IPS-15b (cell line): ENCODE results near the gene SALL4.
"Not testable (repeated sequence)": the region's sequence is repeated elsewhere in the genome, so short reads cannot be mapped to it uniquely, and the experiment has no call there.

Experiments used
- H3K27me3 ChIP-seq: one replicate; pipeline ENCODE4 v1.6.1; 2013; ENCODE audit warnings: low read length; ENCODE audit not compliant: control insufficient read depth, insufficient read depth
- H3K36me3 ChIP-seq: one replicate; pipeline ENCODE4 v1.6.1; 2013; ENCODE audit warnings: low read length; ENCODE audit not compliant: control insufficient read depth, insufficient read depth
- H3K4me1 ChIP-seq: one replicate; pipeline ENCODE4 v1.6.1; 2013; ENCODE audit warnings: mild to moderate bottlenecking, low read length; ENCODE audit not compliant: control insufficient read depth, insufficient read depth
- H3K4me3 ChIP-seq: one replicate; pipeline ENCODE4 v1.5.1; 2013; ENCODE audit warnings: low read depth, low read length
- H3K9ac ChIP-seq: one replicate; pipeline ENCODE4 v1.6.1; 2013; ENCODE audit warnings: low read depth, mild to moderate bottlenecking, low read length
- H3K9me3 ChIP-seq: one replicate; pipeline ENCODE4 v1.6.1; 2013; ENCODE audit warnings: mild to moderate bottlenecking, low read length; ENCODE audit not compliant: control insufficient read depth, insufficient read depth

SALL4 gene

DNA sequence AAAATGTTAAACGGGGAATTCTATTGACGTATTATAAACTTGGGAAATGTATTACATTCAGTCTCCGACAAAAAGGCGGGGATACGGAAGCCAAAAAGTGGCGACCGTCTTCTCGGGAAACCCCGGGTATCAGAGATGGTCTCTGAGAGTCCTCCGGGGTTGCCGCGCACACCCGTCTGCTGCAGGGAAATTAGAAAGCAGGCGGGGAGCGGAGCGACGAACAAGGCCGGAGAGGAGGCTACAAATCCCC is 1.5 kb downstream of the SALL4 start:
- peak overlapping the region; percentile 90 for H3K4me3 ChIP-seq
- H3K27me3 ChIP-seq, result no peaks in the 10 kb centered on the region
- no peaks in the 10 kb centered on the region for H3K9me3 ChIP-seq
- H3K4me1 ChIP-seq, result peaks cover 21% of the 10 kb centered on the region
- no peaks in the 10 kb centered on the region for H3K36me3 ChIP-seq
- peak overlapping the region; percentile 95 for H3K9ac ChIP-seq

- Histone ChIP-seq H3K27me3 (no peaks in the 10 kb centered on the region), H3K4me1 (peaks cover 21% of the 10 kb centered on the region), H3K9me3 (no peaks in the 10 kb centered on the region), H3K4me3 (peak overlapping the region; percentile 90), H3K9ac (peak overlapping the region; percentile 95), H3K36me3 (no peaks in the 10 kb centered on the region)
Observed at GRCh38 chr20:51800060-51800871, 2.1 kb downstream of the SALL4 start.

- Histone ChIP-seq H3K4me1 (peaks cover 26% of the 10 kb centered on the region), H3K4me3 (peak overlapping the region; percentile 90), H3K27me3 (no peaks in the 10 kb centered on the region), H3K36me3 (no peaks in the 10 kb centered on the region), H3K9ac (peak overlapping the region; percentile 89), H3K9me3 (no peaks in the 10 kb centered on the region)
Observed at GRCh38 chr20:51799401-51799860, 2.9 kb downstream of the SALL4 start.

DNA sequence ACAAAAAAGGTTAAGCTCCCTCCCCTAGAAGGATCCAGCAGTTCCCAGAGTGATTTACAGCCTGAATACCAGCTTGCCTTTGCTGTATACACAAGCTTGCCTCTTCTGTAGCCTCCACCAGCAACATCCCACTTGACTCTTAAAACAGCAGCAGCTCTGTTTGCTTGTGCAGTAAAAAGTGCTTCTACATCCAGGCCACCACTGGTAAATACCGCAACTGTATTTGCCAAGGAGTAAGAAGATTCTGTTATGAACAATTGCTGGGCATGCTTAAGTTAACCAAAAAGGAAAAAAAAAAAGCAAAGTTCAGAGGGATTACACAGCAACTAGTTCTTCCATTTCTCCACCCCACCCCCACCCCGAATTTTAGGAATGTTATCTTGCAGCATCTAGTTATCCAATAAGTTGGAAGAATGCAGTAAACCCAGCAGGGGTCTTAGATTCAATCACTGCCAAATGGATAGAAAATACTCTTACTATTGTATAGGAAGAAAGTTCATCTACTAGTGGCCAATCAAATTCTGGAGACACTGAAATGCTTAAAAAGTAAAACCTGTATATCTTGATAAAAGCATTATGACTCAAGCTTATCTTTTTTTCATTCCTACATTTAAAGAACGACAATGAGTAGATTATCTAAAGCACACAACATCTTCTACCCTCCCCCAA is 4.8 kb downstream of the SALL4 start:
- no peaks in the 10 kb centered on the region for H3K9me3 ChIP-seq
- H3K4me3 ChIP-seq, result peak overlapping the region; percentile 90
- peaks cover 26% of the 10 kb centered on the region for H3K4me1 ChIP-seq
- H3K27me3 ChIP-seq, result no peaks in the 10 kb centered on the region
- H3K36me3 ChIP-seq, result no peaks in the 10 kb centered on the region
- peak overlapping the region; percentile 63 for H3K9ac ChIP-seq

DNA sequence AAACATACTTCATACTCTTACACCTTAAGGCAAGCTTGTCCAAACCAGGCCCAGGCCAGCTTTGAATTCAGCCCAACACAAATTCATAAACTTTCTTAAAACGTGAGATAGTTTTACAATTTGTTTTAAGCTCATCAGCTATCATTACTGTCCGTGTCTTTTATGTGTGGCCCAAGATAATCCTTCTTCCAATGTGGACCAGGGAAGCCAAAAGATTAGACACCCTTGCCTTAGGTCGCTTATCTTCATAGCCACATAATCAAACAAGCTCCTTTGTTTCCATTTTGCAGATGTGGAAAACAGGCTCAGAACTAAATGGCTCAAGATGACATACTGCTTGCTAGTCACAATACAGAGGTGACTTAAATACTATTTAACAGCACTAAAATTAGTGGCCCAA is 6.0 kb downstream of the SALL4 start:
- Histone ChIP-seq H3K4me1 (peaks cover 26% of the 10 kb centered on the region), H3K4me3 (no peak overlapping the region), H3K9ac (no peak overlapping the region), H3K27me3 (no peaks in the 10 kb centered on the region), H3K9me3 (no peaks in the 10 kb centered on the region), H3K36me3 (peaks cover 9% of the 10 kb centered on the region)

DNA sequence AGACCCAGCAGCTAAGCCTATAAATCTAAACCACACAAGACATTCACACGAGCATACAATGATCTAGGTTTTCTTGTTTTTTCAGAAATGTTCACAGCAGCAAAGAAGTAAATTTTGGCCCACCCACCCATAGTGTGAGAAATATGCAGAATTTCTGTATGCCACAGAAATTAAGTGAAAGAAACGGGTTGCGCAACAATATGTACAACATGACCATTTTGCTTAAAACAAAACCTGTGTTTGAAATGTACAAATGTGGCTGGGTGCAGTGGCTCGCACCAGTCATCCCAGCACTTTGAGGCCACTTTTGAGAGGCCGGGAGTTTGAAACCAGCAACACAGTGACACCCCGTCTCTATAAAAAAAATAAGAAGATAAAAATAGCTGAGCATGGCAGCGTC is 9.4 kb downstream of the SALL4 start:
- Histone ChIP-seq H3K36me3 (peaks cover 40% of the 10 kb centered on the region), H3K4me1 (peaks cover 20% of the 10 kb centered on the region), H3K27me3 (no peaks in the 10 kb centered on the region), H3K4me3 (no peak overlapping the region), H3K9me3 (no peaks in the 10 kb centered on the region), H3K9ac (no peak overlapping the region)

DNA sequence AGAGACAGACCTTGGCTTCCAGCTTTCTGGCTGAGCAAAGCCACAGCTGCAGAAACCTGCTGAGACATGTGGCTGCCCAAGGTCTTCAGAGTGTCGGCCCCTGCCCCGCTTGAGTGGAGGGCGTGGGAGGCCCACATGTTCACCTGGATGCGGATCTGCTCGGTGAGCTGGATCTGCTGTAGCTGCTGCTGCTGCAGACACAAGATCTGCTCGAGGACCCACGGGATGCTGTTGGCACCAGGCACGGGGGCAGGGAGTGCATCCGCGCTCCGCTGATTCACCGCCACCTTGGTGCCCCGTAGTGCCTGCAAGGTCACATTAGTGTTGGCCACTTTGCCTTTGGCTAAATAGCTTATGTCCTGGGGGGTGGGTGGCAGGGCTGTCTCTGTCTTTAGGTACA is 10.7 kb downstream of the SALL4 start:
- Histone ChIP-seq H3K9ac (no peak overlapping the region), H3K9me3 (no peaks in the 10 kb centered on the region), H3K36me3 (peaks cover 51% of the 10 kb centered on the region), H3K4me3 (no peak overlapping the region), H3K27me3 (no peaks in the 10 kb centered on the region), H3K4me1 (peaks cover 8% of the 10 kb centered on the region)

- no peaks in the 10 kb centered on the region for H3K9me3 ChIP-seq
- peaks cover 63% of the 10 kb centered on the region for H3K36me3 ChIP-seq
- H3K27me3 ChIP-seq, result no peaks in the 10 kb centered on the region
- no peak overlapping the region for H3K9ac ChIP-seq
- peaks cover 5% of the 10 kb centered on the region for H3K4me1 ChIP-seq
- no peak overlapping the region for H3K4me3 ChIP-seq
Observed at GRCh38 chr20:51790256-51790655, 12.1 kb downstream of the SALL4 start.

GRCh38 chr20:51789434-51789833 is 12.9 kb downstream of the SALL4 start:
- H3K4me1 ChIP-seq, result no peaks in the 10 kb centered on the region
- H3K9ac ChIP-seq, result no peak overlapping the region
- H3K27me3 ChIP-seq, result no peaks in the 10 kb centered on the region
- H3K4me3 ChIP-seq, result no peak overlapping the region
- H3K9me3 ChIP-seq, result no peaks in the 10 kb centered on the region
- peaks cover 69% of the 10 kb centered on the region for H3K36me3 ChIP-seq

GRCh38 chr20:51788822-51789221 is 13.5 kb downstream of the SALL4 start:
- Histone ChIP-seq H3K36me3 (peaks cover 75% of the 10 kb centered on the region), H3K4me3 (no peak overlapping the region)

DNA sequence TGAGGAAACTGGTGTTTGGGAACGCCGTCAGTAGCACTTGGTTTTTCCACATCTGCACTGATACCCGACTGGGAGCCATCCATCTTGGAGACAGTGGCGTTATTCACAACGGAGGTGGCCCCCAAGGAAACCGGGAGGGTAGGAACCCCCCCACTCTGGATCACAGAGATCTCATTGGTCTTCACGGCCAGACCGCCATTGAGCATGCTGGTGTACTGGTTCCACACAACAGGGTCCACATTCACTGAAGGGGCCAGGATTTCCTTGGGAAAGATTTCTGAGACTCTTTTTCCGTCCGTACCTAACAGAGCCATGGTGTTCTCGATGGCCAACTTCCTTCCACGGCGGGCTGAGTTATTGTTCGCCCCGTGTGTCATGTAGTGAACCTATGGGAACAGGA is 18.0 kb downstream of the SALL4 start:
- Histone ChIP-seq H3K4me1 (no peaks in the 10 kb centered on the region), H3K27me3 (no peaks in the 10 kb centered on the region), H3K36me3 (peaks cover 75% of the 10 kb centered on the region), H3K4me3 (no peak overlapping the region), H3K9me3 (no peaks in the 10 kb centered on the region), H3K9ac (no peak overlapping the region)

More at GRCh38 chr20:51788822-51789221, 13.5 kb downstream of the SALL4 start:
- Histone ChIP-seq H3K9ac (no peak overlapping the region), H3K4me1 (no peaks in the 10 kb centered on the region), H3K27me3 (no peaks in the 10 kb centered on the region), H3K9me3 (no peaks in the 10 kb centered on the region)

DNA sequence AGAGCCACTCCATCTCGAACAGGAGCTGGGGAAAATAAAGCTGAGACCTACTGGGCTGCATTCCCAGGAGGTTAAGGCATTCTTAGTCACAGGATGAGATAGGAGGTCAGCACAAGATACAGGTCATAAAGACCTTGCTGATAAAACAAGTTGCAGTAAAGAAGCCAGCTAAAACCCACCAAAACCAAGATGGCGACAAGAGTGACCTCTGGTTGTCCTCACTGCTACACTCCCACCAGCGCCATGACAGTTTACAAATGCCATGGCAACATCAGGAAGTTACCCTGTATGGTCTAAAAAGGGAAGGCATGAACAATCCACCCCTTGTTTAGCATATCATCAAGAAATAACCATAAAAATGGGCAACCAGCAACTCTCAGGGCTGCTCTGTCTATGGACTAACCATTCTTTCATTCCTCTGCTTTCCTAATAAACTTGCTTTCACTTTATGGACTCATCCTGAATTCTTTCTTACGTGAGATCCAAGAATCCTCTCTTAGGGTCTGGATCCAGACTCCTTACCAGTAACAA is 24.0 kb downstream of the SALL4 start:
- H3K9me3 ChIP-seq, H3K27me3 ChIP-seq, H3K4me3 ChIP-seq, H3K4me1 ChIP-seq, H3K9ac ChIP-seq: not testable (repeated sequence)
- peaks cover 24% of the 10 kb centered on the region for H3K36me3 ChIP-seq
